Endodermal cell (in vitro differentiated cells): Measurements from ENCODE around the gene MFAP4. TPM values are rescaled to one million over a fixed set of nuclear protein-coding genes. Genes with fewer than 3 reads are reported as not detected.

ENCODE experiments used
- DNase-seq: peaks from one replicate; pipeline ENCODE4 v3.0.0-alpha.2; 2017
- H3K27ac ChIP-seq: 2 replicates; pipeline ENCODE4 v1.5.1; 2013; ENCODE audit warnings: mild to moderate bottlenecking, low read depth, low read length, moderate library complexity
- H3K27me3 ChIP-seq: 2 replicates; pipeline ENCODE4 v1.6.1; 2013; ENCODE audit warnings: mild to moderate bottlenecking, low read length, moderate library complexity; ENCODE audit not compliant: insufficient read depth, control insufficient read depth, poor library complexity, severe bottlenecking
- H3K36me3 ChIP-seq: 2 replicates; pipeline ENCODE4 v1.7.0; 2013; ENCODE audit warnings: mild to moderate bottlenecking, low read length, moderate library complexity; ENCODE audit not compliant: control insufficient read depth, insufficient read depth
- H3K4me1 ChIP-seq: one replicate; pipeline ENCODE4 v1.7.0; 2013; ENCODE audit warnings: low read length; ENCODE audit not compliant: control insufficient read depth, insufficient read depth
- H3K4me3 ChIP-seq: 2 replicates; pipeline ENCODE4 v1.5.1; 2013; ENCODE audit warnings: mild to moderate bottlenecking, low read length, moderate library complexity
- H3K9ac ChIP-seq: 2 replicates; pipeline ENCODE4 v1.6.1; 2013; ENCODE audit warnings: mild to moderate bottlenecking, low read length, moderate library complexity; ENCODE audit not compliant: poor library complexity, severe bottlenecking; ENCODE audit errors: extremely low read depth
- H3K9me3 ChIP-seq: 2 replicates; pipeline ENCODE4 v1.6.1; 2013; ENCODE audit warnings: mild to moderate bottlenecking, low read length, moderate library complexity; ENCODE audit not compliant: control insufficient read depth
- H3K27ac Mint-ChIP-seq: 2 replicates; pipeline ENCODE4 v1.8.0; 2020; ENCODE audit warnings: mixed read lengths
- H3K27me3 Mint-ChIP-seq: 2 replicates; pipeline ENCODE4 v1.8.0; 2021; ENCODE audit warnings: mild to moderate bottlenecking, mixed read lengths; ENCODE audit not compliant: insufficient read depth
- H3K36me3 Mint-ChIP-seq: 2 replicates; pipeline ENCODE4 v1.8.0; 2020; ENCODE audit warnings: low read depth, mixed read lengths
- H3K4me1 Mint-ChIP-seq: 2 replicates; pipeline ENCODE4 v1.8.0; 2020; ENCODE audit warnings: mixed read lengths
- H3K4me3 Mint-ChIP-seq: 2 replicates; pipeline ENCODE4 v1.8.0; 2020; ENCODE audit warnings: mild to moderate bottlenecking, moderate library complexity, mixed read lengths
- H3K9me3 Mint-ChIP-seq: 2 replicates; pipeline ENCODE4 v1.8.0; 2020; ENCODE audit warnings: mild to moderate bottlenecking, mixed read lengths
- CTCF ChIP-seq: fragments of 200-600 bp; sonication (generic); conservative IDR thresholded peaks from 2 replicates; pipeline ENCODE4 v1.5.0; 2021; ENCODE audit warnings: antibody characterized with exemption, mild to moderate bottlenecking
- WGBS, 2 experiments: methylation state at CpG; one replicate each; pipeline versions ENCODE4 v1.1.5 to v1.1.7; 2013; ENCODE audit warnings: missing lambda C conversion rate in 2 of 2, mixed read lengths in 1 of 2; ENCODE audit not compliant: insufficient coverage in 1 of 2, insufficient read length in 1 of 2; 5-methylcytosine and 5-hydroxymethylcytosine counted together
- total RNA-seq, 2 donors: library from RNA; stranded (reverse); fragmentation: NEBNext Ultra II Directional in 1 of 2; extraction: Animal tissue kit (Norgen Biotek cat#: 25700) in 1 of 2; gene quantifications; 2 replicates in 1 of 2; 3 replicates in 1 of 2; pipeline ENCODE4 v1.2.1, GENCODE V29; 2021

Gene MFAP4
- total RNA-seq, 2 donors from 2014 or later: 11.1 to 36.8 TPM

- Histone ChIP-seq H3K4me3 (no peak overlapping the region), H3K4me1 (peaks cover 1% of the 10 kb centered on the region), H3K27ac (peak overlapping the region; percentile 92), H3K9me3 (no peaks in the 10 kb centered on the region), H3K9ac (no peak overlapping the region), H3K36me3 (peaks cover 25% of the 10 kb centered on the region), H3K27me3 (no peaks in the 10 kb centered on the region)
- H3K4me3 Mint-ChIP-seq: peak overlapping the region; percentile 32
- H3K4me1 Mint-ChIP-seq: peaks cover 51% of the 10 kb centered on the region
- H3K27ac Mint-ChIP-seq: peak overlapping the region; percentile 76
- 83 to 90% methylated on average over 1 of the region's 2 CpGs for WGBS, 2 experiments
- no peak for TF ChIP-seq CTCF
- H3K9me3 Mint-ChIP-seq: no peaks in the 10 kb centered on the region
- DNase-seq: no peak
- H3K27me3 Mint-ChIP-seq: peaks cover 2% of the 10 kb centered on the region
- H3K36me3 Mint-ChIP-seq: peaks cover 22% of the 10 kb centered on the region
Observed at GRCh38 chr17:19387921-19388521, 1.0 kb upstream of the MFAP4 start.

GRCh38 chr17:19386051-19386929 lies 700 bp downstream of the MFAP4 start:
- Mint-ChIP-seq H3K27ac (peak overlapping the region; percentile 86), H3K4me1 (peaks cover 38% of the 10 kb centered on the region), H3K4me3 (peak overlapping the region; percentile 32), H3K36me3 (peaks cover 31% of the 10 kb centered on the region), H3K27me3 (no peaks in the 10 kb centered on the region), H3K9me3 (no peaks in the 10 kb centered on the region)
- peak; percentile 79 for DNase-seq
- no peak overlapping the region for H3K4me3 ChIP-seq
- peak overlapping the region; percentile 51 for H3K27ac ChIP-seq
- TF ChIP-seq CTCF: no peak
- WGBS, 2 experiments: 73 to 87% methylated on average over 11 to 20 of the region's 20 CpGs
- no peaks in the 10 kb centered on the region for H3K9me3 ChIP-seq
- H3K4me1 ChIP-seq: peaks cover 7% of the 10 kb centered on the region
- peaks cover 42% of the 10 kb centered on the region for H3K36me3 ChIP-seq
- no peak overlapping the region for H3K9ac ChIP-seq
- H3K27me3 ChIP-seq: no peaks in the 10 kb centered on the region

- H3K27ac Mint-ChIP-seq: peak overlapping the region; percentile 20
- no peaks in the 10 kb centered on the region for H3K9me3 Mint-ChIP-seq
- Histone ChIP-seq H3K4me3 (no peak overlapping the region), H3K9ac (no peak overlapping the region), H3K27ac (no peak overlapping the region), H3K27me3 (no peaks in the 10 kb centered on the region), H3K9me3 (no peaks in the 10 kb centered on the region), H3K4me1 (peaks cover 10% of the 10 kb centered on the region), H3K36me3 (peaks cover 50% of the 10 kb centered on the region)
- no peaks in the 10 kb centered on the region for H3K27me3 Mint-ChIP-seq
- no peak overlapping the region for H3K4me3 Mint-ChIP-seq
- peaks cover 34% of the 10 kb centered on the region for H3K4me1 Mint-ChIP-seq
- no peak for DNase-seq
- 91 to 100% methylated on average over 4 to 9 of the region's 9 CpGs for WGBS, 2 experiments
- TF ChIP-seq CTCF: no peak
- peaks cover 38% of the 10 kb centered on the region for H3K36me3 Mint-ChIP-seq
Observed at GRCh38 chr17:19385521-19385983, 1.4 kb downstream of the MFAP4 start.
